Testis (tissue), 2 donors: ENCODE data around the gene QSOX1.

Source experiments
- CTCF ChIP-seq, 3 experiments: fragments of 450-650 bp in 2 of 3; fragments of 200-600 bp in 1 of 3; sonication (generic) in 1 of 3; IDR thresholded peaks; one replicate each; pipeline ENCODE4 v1.5.1; 2016 to 2019; ENCODE audit warnings: antibody characterized with exemption in 3 of 3, mild to moderate bottlenecking in 2 of 3, moderate library complexity in 1 of 3
- POLR2A ChIP-seq: fragments of 450-650 bp; IDR thresholded peaks from one replicate; pipeline ENCODE4 v1.6.1; 2017; ENCODE audit warnings: antibody characterized with exemption, mild to moderate bottlenecking, moderate library complexity

GRCh38 chr1:180130651-180131050, 24.0 kb upstream of the QSOX1 start:
- TF ChIP-seq CTCF (IDR thresholded peaks at IDR 0.05) (no peak), POLR2A (no peak)
